ENCODE results near the gene CHRM1.

CHRM1 gene

GRCh38 chr11:62925745-62926679 lies 4.8 kb upstream of the CHRM1 start:
- no peak for DNase-seq

GRCh38 chr11:62925308-62925707 lies 4.1 kb upstream of the CHRM1 start:
- no peak for DNase-seq

GRCh38 chr11:62923601-62924411 lies 2.6 kb upstream of the CHRM1 start:
- DNase-seq = no peak

- DNase-seq = no peak
These were observed 1.7 kb upstream of the CHRM1 start for GRCh38 chr11:62922653-62923431.

- no peak for DNase-seq
These were observed 1.0 kb upstream of the CHRM1 start for GRCh38 chr11:62922189-62922589.

- DNase-seq = no peak
These were observed 518 bp upstream of the CHRM1 start for GRCh38 chr11:62921573-62922188.

- DNase-seq = no peak
These were observed 1.1 kb downstream of the CHRM1 start for GRCh38 chr11:62919898-62920640.

- DNase-seq = no peak
These were observed 1.7 kb downstream of the CHRM1 start for GRCh38 chr11:62919476-62919875.

GRCh38 chr11:62918531-62918930 lies 2.6 kb downstream of the CHRM1 start:
- no peak for DNase-seq

GRCh38 chr11:62917906-62918502 lies 3.2 kb downstream of the CHRM1 start:
- DNase-seq = no peak

GRCh38 chr11:62914416-62914815 lies 6.7 kb downstream of the CHRM1 start:
- no peak for DNase-seq

- DNase-seq = no peak
These were observed 8.9 kb downstream of the CHRM1 start for GRCh38 chr11:62912268-62912667.

GRCh38 chr11:62911137-62912130 lies 9.7 kb downstream of the CHRM1 start:
- DNase-seq = no peak

GRCh38 chr11:62910141-62910882 lies 10.9 kb downstream of the CHRM1 start:
- DNase-seq = no peak

- DNase-seq = no peak
These were observed 11.9 kb downstream of the CHRM1 start for GRCh38 chr11:62909107-62909894.

- DNase-seq = no peak
These were observed 12.6 kb downstream of the CHRM1 start for GRCh38 chr11:62908468-62909072.

- DNase-seq = peak; percentile 11
These were observed 15.1 kb downstream of the CHRM1 start for GRCh38 chr11:62905927-62906531.

GRCh38 chr11:62905296-62905695 lies 15.9 kb downstream of the CHRM1 start:
- DNase-seq = no peak
